GM11168 (cell line): ENCODE results near the gene UROS.

Experiments
- in situ Hi-C: fragments of 300-500 bp; cut with MboI; formaldehyde crosslinking; loops from one replicate; pipeline ENCODE4 v1.12.0; 2022; ENCODE audit warnings: low sequenced_read_pairs; ENCODE audit not compliant: unreplicated experiment

Gene UROS

DNA sequence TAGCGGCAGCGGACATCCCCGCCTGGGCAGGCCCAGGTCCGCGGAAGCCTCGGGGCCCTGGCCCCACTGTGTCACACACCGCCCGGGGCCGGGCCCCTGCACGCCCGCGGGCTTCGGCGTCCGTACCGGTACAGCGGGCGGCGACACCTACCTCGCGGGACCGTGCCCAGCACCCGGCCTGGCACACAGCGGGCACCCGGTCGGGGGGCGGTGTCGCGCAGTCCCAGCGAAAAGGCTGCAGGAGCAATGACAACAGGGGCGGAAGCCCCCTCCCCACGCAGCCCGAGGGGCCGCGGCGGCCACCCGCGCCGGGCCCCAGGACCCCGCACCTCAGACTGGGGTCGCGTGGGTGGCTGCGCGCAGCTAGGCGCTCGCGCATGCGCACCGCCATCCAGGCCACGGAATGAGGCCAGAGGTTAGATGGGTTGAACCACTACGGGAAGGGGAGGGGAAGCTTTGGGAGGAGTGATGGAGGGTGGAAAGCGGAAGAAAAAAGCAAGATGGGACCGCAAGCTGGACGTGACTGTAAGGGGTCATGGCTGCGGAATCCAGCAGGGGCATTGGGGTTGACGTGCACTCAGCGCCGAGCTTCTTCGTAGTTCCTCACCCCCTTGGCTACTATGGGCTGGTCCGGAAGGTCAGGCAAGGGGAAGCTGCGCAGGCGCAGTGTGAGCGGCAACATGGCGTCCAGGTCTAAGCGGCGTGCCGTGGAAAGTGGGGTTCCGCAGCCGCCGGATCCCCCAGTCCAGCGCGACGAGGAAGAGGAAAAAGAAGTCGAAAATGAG lies at the start of gene UROS, which contains the start of gene BCCIP:
TSS of gene UROS (minus strand) at position 381 of the 785 bp plus-strand sequence. CDS start 6,759 bp downstream, outside the sequence.
TSS of gene BCCIP (plus strand) at position 669 of the 785 bp plus-strand sequence. CDS start at position 681, 12 bp downstream.
- in situ Hi-C loops: no loop called here

DNA sequence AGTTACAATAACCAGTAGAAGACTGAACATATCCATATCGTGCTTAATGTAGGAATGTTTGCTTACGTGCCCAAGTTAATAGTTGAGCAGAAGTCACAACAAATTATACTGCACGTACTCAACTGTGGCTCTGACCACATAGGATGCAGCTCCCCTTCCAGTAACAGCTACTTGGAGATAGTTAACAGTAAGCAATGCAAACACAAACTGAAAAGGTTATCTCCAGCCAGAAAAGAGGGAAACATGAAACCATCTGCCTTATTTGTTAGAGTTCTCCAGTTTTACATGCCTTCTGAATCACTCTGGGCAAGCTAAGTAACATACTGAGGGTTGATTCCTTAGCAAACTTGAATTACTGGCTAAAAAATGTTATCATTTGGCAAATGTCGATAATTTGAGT lies 48.3 kb upstream of the UROS start:
- in situ Hi-C loops: no loop called here

DNA sequence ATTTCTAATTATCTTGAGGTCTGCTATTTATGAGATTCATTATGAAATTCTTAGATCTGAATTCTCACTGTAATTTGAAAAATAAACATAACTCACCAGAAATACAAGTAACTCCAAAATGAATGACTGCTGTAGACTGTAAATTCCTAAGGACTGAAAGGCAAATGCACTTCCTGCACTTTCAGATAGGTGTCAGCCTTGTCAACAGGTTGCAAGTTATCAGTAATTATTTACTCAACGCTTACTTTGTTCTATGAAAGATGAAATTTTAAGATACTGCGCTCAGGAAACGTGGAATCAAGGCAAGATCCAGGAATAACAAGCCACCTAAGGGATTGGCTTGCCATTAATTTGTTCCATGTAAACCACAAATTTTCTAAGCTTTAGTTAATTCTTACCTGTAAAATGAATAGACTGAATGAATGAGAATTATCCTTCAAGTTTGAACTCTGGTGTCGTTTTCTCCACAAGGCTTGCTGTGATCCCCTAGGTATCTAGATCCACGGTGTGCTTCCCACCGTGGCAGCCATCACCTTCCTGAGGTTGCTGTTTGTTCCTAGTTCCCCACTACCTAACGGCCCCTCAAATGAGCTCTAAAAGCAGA lies 45.4 kb upstream of the UROS start:
- in situ Hi-C loops: no loop called here

DNA sequence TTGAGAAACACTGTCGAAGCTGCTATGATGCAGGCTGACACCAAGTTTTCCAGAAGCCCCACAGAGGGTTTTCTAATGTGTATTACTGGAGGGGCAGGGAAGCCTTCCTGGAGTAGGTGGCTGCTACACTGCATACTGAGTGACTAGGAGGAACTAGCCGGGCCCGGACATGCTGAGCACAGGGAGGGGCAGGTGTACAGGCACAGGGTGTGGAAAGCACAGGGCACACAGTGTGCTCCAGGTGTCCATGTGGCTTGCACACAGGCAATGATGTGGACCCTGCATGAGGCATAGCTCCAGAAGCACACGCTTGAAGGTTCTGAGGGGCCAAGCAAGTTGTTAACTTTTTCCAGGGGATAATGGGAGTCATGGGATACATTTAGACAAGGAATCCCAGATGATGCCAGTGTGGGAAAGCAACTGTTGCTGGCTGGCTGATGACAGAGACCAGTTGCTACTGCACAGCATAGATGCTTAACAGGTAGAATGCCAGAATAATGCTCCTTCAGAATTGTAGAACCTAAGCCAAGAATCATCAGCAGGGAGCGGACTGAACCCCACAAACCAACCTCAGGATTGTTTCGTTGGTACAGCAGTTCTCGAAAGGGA lies 43.5 kb upstream of the UROS start:
- in situ Hi-C loops: no loop called here

DNA sequence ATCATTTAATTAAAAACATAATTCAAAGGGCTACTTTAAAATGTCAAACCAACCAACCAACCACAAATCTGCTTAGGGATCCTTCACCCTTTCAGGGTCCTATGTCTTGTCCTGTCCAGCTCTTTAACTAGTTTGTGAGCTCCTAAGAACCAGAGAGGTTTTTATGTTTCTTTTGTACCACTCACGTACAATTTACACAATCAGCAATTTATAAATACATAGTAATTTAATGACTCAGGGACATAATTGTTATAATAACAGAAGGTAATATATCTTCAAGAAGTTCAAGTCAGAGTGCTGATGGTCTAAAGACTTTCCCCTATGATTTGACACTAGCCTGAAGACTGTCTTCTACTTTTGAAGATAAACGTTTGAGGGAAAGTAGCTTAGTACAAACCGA lies 42.1 kb upstream of the UROS start:
- in situ Hi-C loops: no loop called here

DNA sequence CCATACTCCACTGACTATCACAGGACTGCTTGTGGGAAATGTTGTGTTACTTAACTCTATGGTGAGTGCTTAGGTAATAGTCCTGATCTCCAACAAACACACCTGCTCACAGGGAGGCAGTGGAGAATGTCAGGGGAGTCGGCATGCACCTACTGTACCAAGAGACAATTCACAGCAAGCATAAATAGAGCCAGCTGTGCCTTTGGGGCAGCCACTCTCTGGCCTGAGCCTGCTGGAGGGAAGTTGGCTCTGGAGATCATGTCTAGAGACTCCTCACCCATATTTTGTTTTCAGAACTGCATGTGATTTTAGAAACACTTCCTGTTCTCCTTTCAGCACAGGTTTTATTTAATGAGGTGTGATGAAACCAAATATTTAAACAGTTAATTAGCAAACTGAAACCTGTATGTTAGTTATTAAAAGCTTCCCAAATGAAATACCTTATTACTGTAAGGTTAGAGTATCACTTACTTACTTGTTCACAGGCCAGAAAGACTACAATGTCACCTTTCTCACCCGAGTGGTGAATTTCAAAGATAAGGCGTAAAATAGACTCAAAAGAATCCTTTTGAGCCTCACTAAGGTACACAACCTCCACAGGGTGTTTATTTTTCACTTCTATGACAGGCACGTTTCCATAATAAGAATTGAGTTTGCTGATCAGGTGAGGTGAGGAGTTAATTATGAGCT lies 36.2 kb upstream of the UROS start:
- in situ Hi-C loops: no loop called here

DNA sequence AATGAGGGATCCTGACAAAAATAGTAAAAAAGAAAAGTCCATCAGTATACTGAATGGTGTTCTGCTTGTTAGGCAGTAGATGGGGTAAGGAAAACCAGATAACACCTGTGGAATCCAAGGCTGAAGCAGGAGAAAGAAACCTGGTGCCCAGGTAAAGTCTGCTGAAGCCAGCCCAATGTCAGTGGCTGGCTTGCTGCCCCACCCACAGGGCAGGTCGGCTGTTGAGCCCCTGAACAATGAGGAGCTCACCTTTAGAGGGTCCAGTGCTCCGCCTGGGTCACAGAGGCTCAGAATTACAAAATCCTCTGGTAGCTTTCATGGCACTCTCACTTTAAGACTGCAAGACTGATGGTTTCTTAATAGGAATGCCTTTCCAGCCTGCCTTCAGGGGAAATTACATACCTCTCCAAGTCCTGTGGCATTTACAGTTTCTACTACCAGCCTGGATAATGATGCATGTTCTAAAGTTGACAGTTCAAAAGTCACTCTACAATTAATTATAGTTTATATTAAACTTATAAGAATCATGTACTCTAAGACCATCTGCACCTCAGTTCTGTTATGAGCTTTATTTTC lies 34.2 kb upstream of the UROS start:
- in situ Hi-C loops: no loop called here

DNA sequence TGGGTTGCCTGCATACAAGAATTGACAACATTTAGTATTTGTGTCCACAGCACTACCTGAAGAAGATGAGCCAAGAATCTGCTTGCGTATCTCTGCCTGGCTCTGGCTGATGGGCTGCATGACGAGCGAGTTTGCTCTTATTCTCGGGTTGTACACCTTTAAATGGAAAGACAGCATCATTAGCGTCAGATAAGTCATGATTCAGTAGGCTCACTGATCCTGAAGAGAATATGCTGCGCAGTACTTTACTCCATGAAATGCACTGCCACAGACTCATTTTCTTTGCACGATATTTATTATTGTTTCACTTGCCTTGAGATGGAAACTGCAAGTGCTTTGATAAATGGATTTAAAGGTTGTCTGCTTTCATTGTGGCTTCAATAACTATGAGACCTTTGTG lies 29.4 kb upstream of the UROS start:
- in situ Hi-C loops: no loop called here

DNA sequence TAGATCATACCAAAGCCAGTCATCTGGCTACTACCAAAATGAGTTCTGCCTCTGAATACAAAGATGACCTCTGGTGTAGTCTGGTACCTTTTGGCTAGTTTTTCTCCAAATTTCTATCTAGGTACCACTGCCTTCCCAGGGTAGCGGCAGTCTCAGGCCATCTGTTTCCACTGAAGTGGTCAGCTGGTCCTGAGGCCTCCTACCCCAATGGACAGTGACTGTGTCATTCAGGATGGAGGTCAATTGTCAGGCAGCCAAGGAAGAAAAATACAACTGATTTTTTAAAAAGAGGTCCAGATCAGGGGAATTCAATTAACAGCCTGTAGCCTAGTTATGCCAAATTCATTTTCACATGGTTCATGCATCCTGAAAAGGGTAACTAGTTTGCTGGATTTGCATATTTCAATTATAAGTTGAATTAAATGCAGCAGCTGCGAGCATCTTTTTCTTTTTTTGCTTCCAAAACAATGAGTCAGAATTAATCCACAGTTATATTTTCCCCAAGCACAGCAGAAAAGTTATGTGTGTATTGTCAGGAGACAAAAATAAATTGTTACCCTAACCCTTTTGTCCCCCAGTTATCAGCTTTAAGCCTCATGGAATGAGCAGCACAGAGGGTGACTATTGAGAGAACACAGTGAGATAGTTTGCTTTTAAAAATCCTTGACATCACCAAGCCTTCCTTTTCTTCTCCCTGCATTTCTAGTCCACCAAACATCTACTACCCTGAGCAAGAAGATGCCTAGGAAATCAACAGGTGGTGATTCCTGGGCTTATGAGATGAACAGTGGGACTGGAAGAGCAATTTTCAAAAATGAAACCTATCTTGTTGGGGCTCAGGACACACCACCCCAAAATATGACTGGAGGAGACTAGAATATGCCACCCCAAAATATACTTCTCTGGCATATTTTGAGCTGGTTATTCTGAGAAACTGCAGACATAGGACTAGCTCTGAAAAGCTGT lies 28.0 kb upstream of the UROS start:
- in situ Hi-C loops: no loop called here

DNA sequence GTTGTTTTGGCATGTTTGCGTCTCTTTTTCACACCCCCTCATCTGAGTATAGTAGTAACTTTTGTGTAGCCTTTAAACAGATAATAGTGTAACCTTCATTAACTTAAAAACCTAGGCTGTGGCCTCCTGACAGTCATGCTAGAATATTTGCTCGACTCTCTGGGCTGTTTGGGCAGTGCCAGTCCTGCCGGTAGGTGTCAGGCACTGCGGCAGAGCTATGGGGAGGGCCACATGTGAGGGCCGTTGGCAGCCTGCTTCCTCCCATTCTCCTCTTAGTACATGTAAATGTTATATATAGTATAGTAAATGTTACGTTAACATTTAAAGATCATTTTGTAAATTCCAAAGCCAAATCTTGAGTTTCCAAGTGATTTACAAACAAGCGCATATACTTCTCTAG lies 26.4 kb upstream of the UROS start:
- in situ Hi-C loops: no loop called here

DNA sequence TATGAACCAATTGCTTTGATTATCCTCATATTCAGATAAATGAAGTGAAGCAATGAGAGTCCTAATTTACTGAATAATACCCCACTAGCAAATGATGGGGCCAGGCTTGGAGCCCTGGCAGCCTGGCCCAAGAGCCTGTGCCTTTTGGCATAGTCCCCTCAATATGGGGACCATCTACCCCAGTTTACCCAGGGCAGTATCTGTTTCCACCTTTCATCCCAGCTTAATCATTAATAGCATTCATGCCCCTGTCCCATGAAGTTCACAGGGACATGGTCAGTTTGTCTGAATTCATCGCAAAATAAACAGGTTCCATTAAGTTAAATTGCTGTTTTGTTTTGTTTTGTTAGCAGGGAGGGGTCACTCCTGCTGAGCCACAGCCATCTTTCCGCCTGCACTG lies 25.8 kb upstream of the UROS start:
- in situ Hi-C loops: no loop called here

DNA sequence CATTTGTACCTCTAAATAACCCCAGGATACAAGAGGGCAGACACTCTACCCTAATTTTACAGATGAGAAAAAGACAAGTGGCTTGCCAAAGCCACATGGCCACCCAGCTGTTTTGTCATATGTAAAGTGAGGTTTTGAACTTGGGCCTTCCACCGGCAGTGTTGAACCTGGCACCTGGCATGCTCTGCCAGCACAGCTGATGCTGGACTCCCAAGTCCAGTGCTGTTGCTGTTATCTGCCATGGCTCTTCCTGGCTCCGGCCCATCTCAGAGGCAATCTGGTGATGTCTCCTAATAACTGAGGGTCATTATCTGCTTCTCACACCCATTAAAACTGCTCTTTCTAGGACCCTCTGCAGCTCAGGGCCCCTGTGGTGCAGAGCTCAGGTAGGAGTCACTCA lies 25.3 kb upstream of the UROS start:
- in situ Hi-C loops: no loop called here

DNA sequence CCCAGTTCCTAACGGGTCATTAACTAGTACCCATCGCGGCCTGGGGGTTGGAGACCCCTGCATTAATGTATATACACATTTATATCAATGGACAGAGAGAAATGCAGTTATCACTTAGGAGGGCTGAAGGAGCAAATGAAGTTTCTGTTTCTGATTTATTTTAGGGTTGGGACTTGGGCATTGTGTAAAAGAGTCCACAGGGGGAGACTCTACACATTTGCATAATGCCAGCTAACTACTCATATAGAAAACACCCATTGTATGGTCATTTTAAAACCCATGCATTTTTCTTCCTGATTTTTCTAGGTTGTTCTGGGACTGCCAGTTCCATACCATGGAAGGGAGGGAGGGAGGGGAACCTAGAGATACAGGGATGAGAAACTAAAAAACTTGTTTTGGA lies 23.8 kb upstream of the UROS start:
- in situ Hi-C loops: no loop called here

DNA sequence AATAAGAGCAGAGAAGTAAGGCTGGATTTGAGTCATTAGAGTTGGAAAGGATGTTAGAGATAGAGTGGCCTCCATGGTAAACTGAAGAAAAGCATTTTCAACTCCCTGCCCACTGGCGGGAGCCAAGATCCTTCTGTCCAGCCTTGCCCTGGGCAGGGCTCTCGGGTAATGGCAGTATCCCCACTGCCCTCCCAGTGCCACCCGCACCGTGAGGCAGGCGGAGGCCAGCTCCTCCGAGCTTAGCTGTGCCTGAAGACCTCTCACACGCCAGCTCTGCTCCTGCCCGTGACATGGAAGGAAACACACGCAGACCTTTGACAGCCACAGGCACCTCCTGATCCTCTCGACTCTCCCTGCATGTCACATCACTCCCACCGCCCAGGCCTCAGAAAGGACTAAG lies 22.6 kb upstream of the UROS start:
- in situ Hi-C loops: no loop called here

DNA sequence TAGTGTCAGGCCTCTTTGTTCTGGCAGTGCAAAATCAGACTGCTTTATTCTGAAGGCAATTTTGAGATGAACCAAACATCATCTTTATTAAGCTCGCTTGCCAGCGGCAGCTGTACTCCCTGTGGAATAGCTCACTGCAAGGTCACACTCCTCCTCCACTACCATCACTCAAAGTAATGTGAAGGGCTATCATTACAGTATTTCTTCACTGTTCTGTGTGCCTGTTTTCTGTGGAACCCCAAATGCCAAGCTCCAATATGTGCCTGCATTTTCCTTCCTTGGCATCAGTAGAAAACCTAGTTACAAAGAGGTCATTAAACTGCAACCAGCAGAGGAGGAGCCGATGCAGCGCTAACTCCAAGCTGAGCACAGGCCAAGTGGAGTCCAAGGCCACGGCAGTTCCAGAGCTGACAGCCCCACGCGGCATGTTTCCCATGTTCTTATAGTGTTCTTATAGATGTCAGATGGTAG lies 21.7 kb upstream of the UROS start:
- in situ Hi-C loops: no loop called here

DNA sequence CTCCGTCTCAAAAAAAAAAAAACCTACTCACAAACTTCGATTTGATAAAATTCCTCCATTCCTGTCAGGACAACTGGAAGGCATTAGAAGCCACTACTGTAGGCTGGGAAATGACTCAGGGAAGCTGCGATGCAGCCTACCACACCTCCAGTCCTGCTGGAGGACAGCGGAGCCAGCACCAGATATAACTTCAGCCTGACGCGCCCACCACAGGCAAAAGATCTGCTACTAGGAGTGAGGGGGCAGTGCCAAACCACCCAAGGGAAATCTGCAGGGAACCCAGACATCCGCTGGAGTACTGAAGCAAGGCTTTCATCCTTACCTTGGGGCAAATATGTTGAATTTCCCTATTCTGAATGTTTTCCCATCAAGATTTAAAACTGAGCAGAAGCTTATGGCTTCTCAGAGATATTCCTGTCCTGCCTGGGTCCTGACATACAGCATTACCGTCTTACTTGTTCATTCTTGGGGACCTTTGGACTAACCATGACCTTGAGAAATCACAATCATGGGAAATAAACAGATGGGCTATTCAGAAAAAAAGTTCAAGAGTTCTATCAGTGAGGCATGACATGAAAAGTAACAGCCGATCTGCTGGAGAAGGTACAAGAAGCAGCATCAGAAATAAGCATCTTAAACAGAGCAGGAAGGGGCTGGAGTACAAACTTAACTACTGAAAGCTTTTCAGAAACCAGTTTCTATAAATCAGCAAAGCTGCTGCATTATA lies 20.7 kb upstream of the UROS start:
- in situ Hi-C loops: no loop called here

DNA sequence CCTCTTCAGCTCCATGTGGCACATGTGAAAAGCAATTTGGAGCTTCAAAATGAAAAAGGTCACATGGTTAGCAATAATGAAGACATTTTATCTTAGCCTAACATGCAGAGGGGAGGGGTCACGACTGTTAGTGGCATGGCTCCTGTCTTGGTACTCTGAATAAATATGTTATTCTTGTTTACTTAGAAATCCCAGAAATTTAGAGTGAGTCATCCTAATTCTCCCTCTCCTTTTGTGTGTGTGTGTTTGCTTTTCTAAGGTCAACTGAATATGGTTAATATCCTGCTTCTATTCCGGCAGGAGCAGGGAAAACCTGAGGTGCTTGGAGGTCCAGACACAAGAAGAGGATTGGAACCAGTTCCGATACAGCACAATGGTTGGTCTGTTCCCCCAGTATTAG lies 17.9 kb upstream of the UROS start:
- in situ Hi-C loops: no loop called here

DNA sequence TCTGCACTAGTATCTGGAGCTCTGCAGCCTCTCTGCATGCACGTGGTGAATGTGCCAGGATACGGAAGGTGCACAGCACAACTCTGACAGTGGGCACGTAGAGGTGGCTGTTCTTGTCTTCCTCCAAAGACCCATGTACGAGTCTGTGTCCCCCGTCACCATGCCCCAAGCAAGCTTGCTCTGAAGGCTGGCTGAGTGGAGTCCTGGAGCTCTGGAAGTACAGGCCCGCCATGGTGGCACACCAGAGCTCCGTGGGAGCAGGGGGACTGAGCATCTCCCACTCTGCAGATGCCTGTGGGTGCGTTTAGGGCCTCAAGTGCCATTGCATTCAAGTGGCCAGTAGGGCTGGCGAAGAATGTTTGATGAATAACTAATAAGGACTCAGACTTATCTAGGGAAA lies 17.3 kb upstream of the UROS start:
- in situ Hi-C loops: no loop called here
